Measurements from ENCODE around the gene LIX1. TPM values are rescaled to one million over a fixed set of nuclear protein-coding genes. Genes with fewer than 3 reads are reported as not detected.
A peak's percentile ranks its signal among the peaks of the same experiment; 100 is the strongest.

The LIX1 gene
- total and polyA plus RNA-seq, 2 of the 8 experiments (the other 6 are each of a cell fraction or from before 2014, with no cell fraction given) = 0.26 to 0.45 TPM

- Histone ChIP-seq H4K20me1 (replicated peaks in 1 of 2; ENCODE audit: control insufficient read depth in 1 of 2, insufficient read depth in 2 of 2, low read length in 2 of 2) (no peaks in the 10 kb centered on the region), H4K5ac (ENCODE audit: insufficient read length, low read depth, low read length) (peak within 1 kb of the TSS; percentile 87), H3K14ac (ENCODE audit: insufficient read length) (no peak within 1 kb of the TSS), H4K91ac (replicated peaks; ENCODE audit: insufficient read length, low read length) (peak within 1 kb of the TSS; percentile 80), H3K4me2 (ENCODE audit: insufficient read depth in 1 of 2, low read depth in 2 of 2, low read length in 2 of 2) (peak within 1 kb of the TSS; percentile 68 to 77), H3K79me1 (ENCODE audit: low read depth, low read length) (no peaks in the 10 kb centered on the region), H3K56ac (replicated peaks; ENCODE audit: insufficient read length, low read depth, low read length) (peak within 1 kb of the TSS; percentile 34), H2BK15ac (ENCODE audit: low read length) (0 out of 2 replicates have a peak within 1 kb of the TSS, but pooled peaks have one; percentile 1), H3K79me2 (ENCODE audit: control insufficient read depth in 1 of 2, insufficient read depth in 2 of 2, low read length in 2 of 2) (peaks cover 0 to 33% of the 10 kb centered on the region in 2 experiments; a peak in 3 of 4 replicates), H2BK20ac (ENCODE audit: low read length) (no peak within 1 kb of the TSS), H2BK5ac (ENCODE audit: low read depth, low read length) (peak within 1 kb of the TSS; percentile 77), H3K4me3 (ENCODE audit: extremely low read depth in 1 of 4, insufficient read depth in 2 of 4, low read depth in 3 of 4, low read length in 4 of 4) (peak within 1 kb of the TSS; percentile 93 to 97 (median 96)), H2BK120ac (replicated peaks; ENCODE audit: low read depth, low read length) (peak within 1 kb of the TSS; percentile 12), H3K9me3 (ENCODE audit: insufficient read depth in 2 of 2, low read depth in 1 of 2, low read length in 1 of 2) (no peaks in the 10 kb centered on the region), H3K9ac (replicated peaks in 1 of 4; ENCODE audit: extremely low read depth in 1 of 4, low read depth in 3 of 4, low read length in 3 of 4) (peak within 1 kb of the TSS; percentile 83 to 98 (median 86)), H3K23me2 (ENCODE audit: low read depth, low read length) (0 out of 2 replicates have a peak, but pooled peaks cover 6% of the 10 kb centered on the region), H2AFZ (ENCODE audit: low read length) (peak within 1 kb of the TSS; percentile 98), H3K18ac (ENCODE audit: extremely low read depth, low read length) (peak within 1 kb of the TSS; percentile 76), H3K27me3 (replicated peaks in 1 of 4; ENCODE audit: control insufficient read depth in 3 of 4, extremely low read depth in 1 of 4, insufficient read depth in 3 of 4, low read length in 3 of 4) (peaks cover 0 to 8% (median 6%) of the 10 kb centered on the region in 4 experiments; a peak in 5 of 7 replicates), H2AK5ac (ENCODE audit: low read depth, low read length) (no peak within 1 kb of the TSS; the same call in 1 of the 2 replicates), H4K8ac (ENCODE audit: extremely low read depth, insufficient read depth, low read length) (peak within 1 kb of the TSS; percentile 90; the same call in 1 of the 2 replicates), H2BK12ac (ENCODE audit: low read depth, low read length) (no peak within 1 kb of the TSS; the same call in 1 of the 2 replicates), H3K27ac (ENCODE audit: low read depth, low read length) (peak within 1 kb of the TSS; percentile 91), H3K4ac (replicated peaks; ENCODE audit: insufficient read length, low read depth, low read length) (no peak within 1 kb of the TSS), H3K36me3 (ENCODE audit: control insufficient read depth in 2 of 4, insufficient read depth in 4 of 4, low read length in 3 of 4) (peaks cover 0 to 15% (median 7%) of the 10 kb centered on the region in 4 experiments; a peak in 6 of 8 replicates), H3K4me1 (replicated peaks in 1 of 4; ENCODE audit: control insufficient read depth in 3 of 4, insufficient read depth in 4 of 4, low read length in 3 of 4) (peaks cover 0 to 4% (median 0%) of the 10 kb centered on the region in 4 experiments; a peak in 1 of 7 replicates), H3K23ac (ENCODE audit: insufficient read length) (no peak within 1 kb of the TSS)
- ChIA-PET POLR2A (ENCODE audit: partially characterized antibody) (interaction anchor here (0.6 to 1.1 kb wide), 3 partner anchors 10 to 439 kb away, joined by 3 read pairs; no protein-coding TSS in a partner anchor), CTCF (ENCODE audit: partially characterized antibody) (interaction anchor here (1.0 kb wide), 1 partner anchor 11 kb away, joined by 3 read pairs; no protein-coding TSS in a partner anchor)
- WGBS, 2 experiments (ENCODE audit: extremely low coverage in 1 of 2, insufficient coverage in 1 of 2, insufficient read length in 1 of 2, insufficient replicate concordance in 2 of 2, low coverage in 1 of 2, low lambda C conversion rate in 2 of 2, missing lambda C conversion rate in 1 of 2) = 2% methylated on average over 44 of the region's 44 CpGs; no CpG with 5 or more reads in 1 of the 2 experiments
- DNase-seq (ENCODE audit: low read depth in 1 of 2, low spot score in 2 of 2) (peak; percentile 87 to 88), FAIRE-seq (peak; percentile 73)
- peak; percentile 100 for TF ChIP-seq E2F6 (IDR thresholded peaks at IDR 0.05)
- no peak for TF ChIP-seq SAP30 (IDR thresholded peaks at IDR 0.05; ENCODE audit: insufficient read depth, insufficient replicate concordance, low read length)
- peak; percentile 60 for TF ChIP-seq TBP (IDR thresholded peaks at IDR 0.05; ENCODE audit: low read depth, low read length)
- no peak for TF ChIP-seq HDAC2 (IDR thresholded peaks at IDR 0.05; ENCODE audit: borderline replicate concordance in 1 of 2, low read depth in 2 of 2, low read length in 2 of 2)
- no peak for TF ChIP-seq CBX5 (IDR thresholded peaks at IDR 0.05; ENCODE audit: low read depth, low read length)
- no peak for TF ChIP-seq BCL11A (IDR thresholded peaks at IDR 0.05; ENCODE audit: low read depth in 2 of 2, low read length in 2 of 2)
- no peak for TF ChIP-seq CBX8 (IDR thresholded peaks at IDR 0.05; ENCODE audit: borderline replicate concordance, low read depth, low read length)
- no peak for TF ChIP-seq SIRT6 (IDR thresholded peaks at IDR 0.05; ENCODE audit: low read length)
- no peak for TF ChIP-seq SP2 (IDR thresholded peaks at IDR 0.05; ENCODE audit: low read length)
- TF ChIP-seq SP1 (IDR thresholded peaks at IDR 0.05; ENCODE audit: low read depth, low read length) = 0 out of 2 replicates have a peak, but pooled peaks have one; percentile 12
These were observed 40.9 kb upstream of the LIX1 start, which contains the start of gene RIOK2 for GRCh38 chr5:97183100-97183929. TSS of gene RIOK2 (minus strand) at chr5:97183247. CDS start at chr5:97183191, 56 bp downstream.
